HG03469 (cell line): ENCODE data around the gene AJAP1.

ENCODE experiments used
- ATAC-seq: cut with Tn5 transposase; IDR thresholded peaks from one replicate; pipeline ENCODE4 v1.9.1; 2021; ENCODE audit warnings: mild to moderate bottlenecking, moderate library complexity, moderate number of reproducible peaks; ENCODE audit not compliant: unreplicated experiment

AJAP1 gene

DNA sequence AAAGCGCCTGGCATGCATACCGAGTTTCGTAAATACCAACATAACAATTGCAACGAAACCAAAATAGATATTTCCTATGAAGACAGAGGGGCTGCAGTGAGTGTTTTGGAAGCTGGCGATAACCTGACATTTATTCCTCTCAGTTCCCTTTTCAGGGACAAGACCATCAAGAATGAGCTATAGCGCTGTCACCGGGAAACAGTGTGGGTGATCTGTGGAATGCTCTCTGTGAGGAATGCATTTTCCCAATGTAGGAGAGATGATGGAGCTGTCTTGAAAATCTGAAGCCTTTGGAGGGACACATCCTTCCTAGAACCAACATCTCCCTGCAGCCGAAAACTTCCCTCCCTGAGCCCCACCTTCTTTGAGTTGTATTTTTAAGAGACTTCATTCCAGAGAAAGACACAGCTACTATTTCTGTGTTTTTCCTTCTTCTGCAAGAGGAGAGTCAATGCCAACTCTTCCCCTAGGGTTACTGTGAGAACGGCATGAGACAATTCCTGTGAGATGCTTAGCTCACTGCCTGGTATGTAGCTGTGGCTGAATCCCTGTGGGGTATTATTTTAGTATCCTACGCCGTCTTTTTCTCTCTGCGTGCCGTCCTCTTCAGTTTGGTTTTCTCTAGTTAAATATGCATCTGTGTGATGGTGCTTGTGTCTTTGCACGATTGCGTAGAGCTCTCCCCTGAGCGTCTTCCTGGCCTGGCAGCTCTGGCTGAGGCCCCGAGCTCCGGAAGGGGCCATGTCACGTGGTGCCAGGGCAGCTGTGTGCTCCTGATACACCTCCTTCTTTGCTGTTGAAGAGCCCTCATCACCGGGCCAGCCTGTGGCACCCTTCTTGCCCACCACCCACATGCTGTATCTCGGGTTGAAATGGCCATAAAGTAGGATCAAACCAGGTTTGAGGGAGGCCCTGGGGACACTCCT, 45.2 kb downstream of the AJAP1 start:
- ATAC-seq: no peak

DNA sequence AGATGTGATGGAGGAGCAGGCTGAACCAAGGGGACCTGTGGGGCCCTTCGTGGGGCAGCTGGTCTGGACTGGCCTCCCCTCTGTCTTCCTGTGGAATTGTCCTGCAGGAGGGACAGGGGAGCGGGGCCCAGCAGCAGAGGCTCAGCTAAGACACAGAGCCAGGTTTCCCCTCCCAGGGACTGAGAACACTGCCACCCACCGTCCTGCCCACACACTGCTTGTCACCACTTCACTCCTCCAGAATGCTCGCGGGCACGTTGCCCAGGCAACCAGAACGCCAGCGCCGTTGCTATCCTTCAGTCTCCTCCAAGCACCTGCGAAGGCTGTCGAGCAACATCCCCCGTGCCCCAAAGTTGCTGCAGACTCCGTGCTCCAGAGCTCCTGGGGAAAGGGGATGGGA, 46.4 kb downstream of the AJAP1 start:
- no peak for ATAC-seq

DNA sequence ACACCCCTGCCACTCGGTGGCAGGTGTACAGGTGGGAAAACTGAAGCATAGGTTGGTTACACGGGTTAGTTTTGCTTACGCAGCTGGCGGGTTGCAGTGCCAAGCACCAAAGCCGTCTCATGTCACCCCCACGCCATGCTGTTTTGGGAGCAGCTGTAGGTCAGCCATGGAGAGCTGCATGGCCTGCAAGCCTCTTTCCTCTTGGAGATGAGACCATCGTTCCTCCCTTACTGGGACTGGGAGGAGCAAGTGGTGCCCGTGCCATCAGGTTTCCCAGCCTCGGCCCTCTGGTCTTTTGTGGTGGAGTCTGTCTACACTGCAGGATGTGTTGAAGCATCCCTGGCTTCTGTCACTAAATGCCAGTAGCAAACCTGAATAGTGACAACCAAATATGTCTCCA, 46.9 kb downstream of the AJAP1 start:
- no peak for ATAC-seq

DNA sequence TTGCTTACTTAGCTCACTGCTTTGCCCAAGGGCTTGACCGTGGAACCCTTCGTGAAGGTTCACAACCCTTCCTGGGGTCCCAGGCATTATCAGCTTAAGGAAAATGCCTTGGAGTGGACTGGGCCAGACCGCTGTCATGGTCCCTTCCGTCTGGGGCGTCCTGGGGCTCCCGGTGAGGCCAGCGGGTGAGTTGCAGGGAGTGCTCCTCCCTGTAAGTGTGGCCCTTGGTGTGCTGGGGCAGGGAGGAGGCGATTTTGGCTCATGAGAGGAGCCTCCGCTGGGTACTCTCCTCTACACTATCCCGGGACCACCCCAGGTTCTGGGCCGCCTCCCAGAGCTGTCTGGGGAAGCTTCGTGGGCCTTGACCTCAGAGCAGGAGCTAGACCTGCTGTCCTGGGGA, 48.1 kb downstream of the AJAP1 start:
- no peak for ATAC-seq

GRCh38 chr1:4702932-4703331, 48.5 kb downstream of the AJAP1 start:
- ATAC-seq: no peak

DNA sequence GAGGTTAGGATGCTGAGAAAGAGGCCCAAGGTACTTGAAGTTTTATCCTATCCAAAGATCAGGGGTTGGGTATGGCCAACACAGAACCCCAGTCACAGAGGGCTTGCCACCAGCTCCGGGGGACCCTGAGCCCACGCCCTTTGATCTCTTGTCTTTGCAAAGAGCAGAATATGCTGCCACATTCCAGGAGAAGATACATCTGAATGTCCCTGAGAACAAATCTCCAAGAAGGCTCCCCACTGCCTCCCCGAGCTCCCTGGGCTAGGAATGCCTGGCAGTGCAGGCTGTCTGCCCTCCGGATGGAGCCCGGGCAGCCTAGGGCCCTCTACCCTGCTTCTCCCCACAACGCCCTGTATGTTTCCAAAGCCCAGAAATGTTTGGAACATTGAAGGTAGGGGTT, 49.2 kb downstream of the AJAP1 start:
- no peak for ATAC-seq

GRCh38 chr1:4708840-4709507, 54.6 kb downstream of the AJAP1 start:
- ATAC-seq: no peak

DNA sequence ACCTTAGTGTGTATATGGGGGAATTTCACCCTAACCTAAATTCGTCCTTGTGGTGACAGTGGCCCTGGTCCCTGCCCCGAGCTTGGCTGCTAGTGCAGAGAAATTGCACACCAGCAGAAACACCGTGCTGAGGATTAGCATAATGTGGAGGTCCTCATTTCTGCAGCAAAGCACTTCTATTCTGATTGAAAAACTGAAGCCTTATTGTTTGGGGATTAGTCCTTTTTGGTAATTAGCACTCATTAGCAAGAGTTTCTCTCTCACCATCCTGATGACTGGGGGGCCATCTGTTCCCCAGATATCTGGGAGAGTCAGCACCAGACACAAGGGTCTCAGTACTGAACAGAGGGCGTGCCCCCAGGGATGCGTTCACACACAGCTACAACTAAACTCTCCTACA, 55.2 kb downstream of the AJAP1 start:
- no peak for ATAC-seq

- no peak for ATAC-seq
Measured at GRCh38 chr1:4710592-4711415, 56.4 kb downstream of the AJAP1 start.

GRCh38 chr1:4711416-4712275, 57.2 kb downstream of the AJAP1 start:
- no peak for ATAC-seq

GRCh38 chr1:4713669-4714068, 59.3 kb downstream of the AJAP1 start:
- ATAC-seq: no peak

DNA sequence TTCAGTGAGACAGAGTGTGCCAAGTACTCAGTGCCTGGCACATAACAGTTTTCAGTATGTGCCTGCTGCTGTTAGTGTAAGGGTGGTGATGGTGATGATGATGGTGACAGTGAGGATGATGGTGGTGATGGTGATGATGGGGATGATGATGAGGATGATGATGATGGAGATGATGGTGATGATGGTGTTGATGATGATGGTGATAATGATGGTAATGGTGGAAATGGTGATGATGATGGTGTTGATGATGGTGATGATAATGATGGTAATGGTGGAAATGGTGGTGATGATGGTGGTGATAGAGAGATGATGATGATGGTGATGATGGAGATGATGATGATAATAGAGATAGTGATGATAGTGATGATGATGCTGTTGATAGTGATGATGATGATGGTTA, 62.0 kb downstream of the AJAP1 start:
- ATAC-seq: no peak

DNA sequence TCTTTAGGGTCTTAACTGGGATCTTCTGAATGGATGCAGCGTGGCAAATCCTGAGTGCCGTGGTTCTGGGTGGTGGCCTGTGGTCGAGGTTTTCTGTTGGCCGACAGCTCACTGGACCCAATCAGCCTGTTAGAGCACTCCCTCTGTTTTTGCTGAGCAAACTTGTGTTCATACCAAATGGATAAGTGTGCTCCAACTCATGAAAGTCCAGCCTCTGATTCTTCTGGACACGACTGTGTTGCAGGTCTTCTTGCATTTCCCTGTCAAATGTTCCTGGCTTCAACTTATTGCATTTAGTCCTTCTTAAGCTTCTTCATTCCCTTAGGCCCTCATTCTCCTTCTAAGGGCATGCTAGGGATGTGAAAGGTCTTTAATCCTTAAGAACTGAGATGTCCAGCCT, 63.7 kb downstream of the AJAP1 start:
- ATAC-seq: no peak

GRCh38 chr1:4723106-4723505, 68.7 kb downstream of the AJAP1 start:
- no peak for ATAC-seq

- ATAC-seq: no peak
Measured at GRCh38 chr1:4724001-4724400, 69.6 kb downstream of the AJAP1 start.

GRCh38 chr1:4724695-4725250, 70.4 kb downstream of the AJAP1 start:
- ATAC-seq: no peak

- no peak for ATAC-seq
Measured at GRCh38 chr1:4725416-4725815, 71.0 kb downstream of the AJAP1 start.

DNA sequence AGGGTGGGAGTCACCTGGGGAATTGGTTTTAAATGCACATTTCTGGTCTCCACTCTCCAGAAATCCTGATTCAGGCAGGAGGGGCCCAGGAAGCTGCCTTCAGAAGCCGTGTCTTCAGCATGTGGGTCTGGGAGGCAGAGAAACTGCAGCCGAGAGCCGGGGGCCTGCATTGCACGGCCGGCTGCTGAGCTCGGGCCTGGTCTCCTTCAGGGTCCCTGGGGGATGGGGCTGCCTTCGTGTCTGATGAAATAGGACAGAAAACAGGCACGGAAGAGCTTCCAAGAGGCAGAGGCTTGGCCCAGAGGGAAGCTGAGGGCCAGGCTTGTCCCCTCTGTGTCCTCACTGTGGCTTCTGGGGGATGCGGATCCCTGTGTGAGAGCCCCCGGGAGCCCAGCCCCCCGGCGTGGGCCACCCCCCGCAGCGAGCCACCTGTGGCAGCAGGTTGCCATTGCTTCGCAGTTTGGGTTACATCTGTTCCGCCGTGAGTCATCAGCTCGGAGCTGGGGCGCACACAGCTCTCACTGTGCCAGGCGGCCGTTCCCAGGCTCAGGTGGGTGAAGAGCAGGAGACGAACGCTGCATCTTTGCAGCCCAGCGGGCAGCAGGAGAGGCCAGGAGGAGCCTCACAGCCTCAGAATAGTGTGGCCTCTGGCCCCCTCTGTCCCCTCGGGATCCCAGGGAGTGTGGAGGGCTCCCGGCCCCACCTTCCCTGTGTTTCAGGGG, 72.4 kb downstream of the AJAP1 start:
- no peak for ATAC-seq

DNA sequence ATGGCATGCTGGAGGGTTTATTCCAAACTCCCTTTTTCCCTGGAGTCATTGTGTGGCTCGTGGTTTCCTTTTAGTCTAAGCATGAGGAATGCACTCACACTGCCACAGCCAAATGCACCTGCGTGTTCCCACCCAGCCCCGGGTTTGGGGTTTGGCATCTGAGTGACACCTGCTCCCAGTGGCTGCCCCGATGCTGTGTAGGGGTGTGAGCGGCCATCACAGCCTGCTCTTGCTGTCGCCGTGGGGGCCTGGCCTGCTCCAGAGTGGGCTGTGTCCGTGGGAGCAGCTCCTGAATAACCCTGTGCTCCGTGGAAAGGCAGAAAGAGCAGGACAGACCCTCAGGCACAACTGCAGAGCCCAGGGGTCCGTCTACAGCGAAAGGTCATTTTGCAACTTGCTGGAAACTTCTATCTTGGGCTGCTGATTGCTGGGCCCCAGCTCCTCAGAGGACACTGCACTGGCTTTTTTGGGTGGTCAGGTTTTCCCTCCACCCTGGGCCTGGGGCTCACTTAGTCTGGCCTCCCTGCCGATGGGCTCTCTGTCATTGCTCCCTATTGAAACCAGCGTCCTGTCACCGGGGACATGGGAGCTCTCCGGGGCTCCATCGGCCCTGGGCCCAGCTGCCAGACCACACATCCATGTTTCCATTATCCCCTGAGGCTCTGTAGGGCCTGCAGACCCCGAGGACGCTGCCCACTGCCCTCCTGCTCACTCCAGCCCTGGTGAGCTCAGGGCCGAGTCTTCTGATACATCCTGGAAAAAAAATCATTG, 74.1 kb downstream of the AJAP1 start:
- no peak for ATAC-seq
